Left forelimb (tissue), 1 donor: ENCODE measurements around the gene A2ML1.
"Not testable (repeated sequence)": the region's sequence is repeated elsewhere in the genome, so short reads cannot be mapped to it uniquely, and the experiment has no call there.

ENCODE experiments used
- DNase-seq: peaks from one replicate; pipeline ENCODE4 v3.0.0-alpha.2; 2018; ENCODE audit warnings: low spot score

The A2ML1 gene

GRCh38 chr12:8906266-8907180 lies 84.1 kb downstream of the A2ML1 start:
- no peak for DNase-seq

GRCh38 chr12:8907513-8907912 lies 85.1 kb downstream of the A2ML1 start:
- DNase-seq = no peak

- no peak for DNase-seq
Observed at GRCh38 chr12:8909752-8910151, 87.3 kb downstream of the A2ML1 start.

- DNase-seq = no peak
Observed at GRCh38 chr12:8911606-8912268, 89.3 kb downstream of the A2ML1 start.

GRCh38 chr12:8912914-8913313 lies 90.5 kb downstream of the A2ML1 start:
- no peak for DNase-seq

GRCh38 chr12:8913702-8914032 lies 91.2 kb downstream of the A2ML1 start:
- no peak for DNase-seq

- DNase-seq = peak; percentile 92
Observed at GRCh38 chr12:8914033-8914715, 91.8 kb downstream of the A2ML1 start, which contains the start of gene PHC1. PHC1 (plus strand) TSS chr12:8914509; CDS start chr12:8917678, 3,169 bp downstream.

- peak; percentile 82 for DNase-seq
Observed at GRCh38 chr12:8914716-8915526, 92.5 kb downstream of the A2ML1 start.

- DNase-seq = no peak
Observed at GRCh38 chr12:8916154-8916553, 93.7 kb downstream of the A2ML1 start.

- no peak for DNase-seq
Observed at GRCh38 chr12:8917031-8917430, 94.6 kb downstream of the A2ML1 start.

- DNase-seq = no peak
Observed at GRCh38 chr12:8917751-8918150, 95.3 kb downstream of the A2ML1 start.

- DNase-seq = not testable (repeated sequence)
Observed at GRCh38 chr12:8919643-8920042, 97.2 kb downstream of the A2ML1 start.

- DNase-seq = no peak
Observed at GRCh38 chr12:8922544-8922943, 100.1 kb downstream of the A2ML1 start.
